Gastroesophageal sphincter (tissue), 3 donors: ENCODE measurements around the gene COPS7B.

Experiments
- POLR2A ChIP-seq, 2 donors: fragments of 450-650 bp; IDR thresholded peaks; one replicate each; pipeline ENCODE4 v1.6.1; 2017; ENCODE audit warnings: antibody characterized with exemption in 2 of 2, mild to moderate bottlenecking in 2 of 2, moderate library complexity in 1 of 2
- POLR2AphosphoS5 ChIP-seq: sonication (generic); formaldehyde crosslinking; IDR thresholded peaks from one replicate; pipeline ENCODE4 v1.6.1; 2017; ENCODE audit warnings: antibody characterized with exemption
- TF ChIP-seq, protein P1 (sequence below), 4 experiments: fragments of 200-600 bp in 2 of 4; fragments of 450-650 bp in 2 of 4; sonication (generic) in 1 of 4; IDR thresholded peaks; one replicate each; pipeline ENCODE4 v1.5.1; 2017 to 2019; ENCODE audit warnings: antibody characterized with exemption in 4 of 4, mild to moderate bottlenecking in 2 of 4, moderate library complexity in 2 of 4

DNA sequence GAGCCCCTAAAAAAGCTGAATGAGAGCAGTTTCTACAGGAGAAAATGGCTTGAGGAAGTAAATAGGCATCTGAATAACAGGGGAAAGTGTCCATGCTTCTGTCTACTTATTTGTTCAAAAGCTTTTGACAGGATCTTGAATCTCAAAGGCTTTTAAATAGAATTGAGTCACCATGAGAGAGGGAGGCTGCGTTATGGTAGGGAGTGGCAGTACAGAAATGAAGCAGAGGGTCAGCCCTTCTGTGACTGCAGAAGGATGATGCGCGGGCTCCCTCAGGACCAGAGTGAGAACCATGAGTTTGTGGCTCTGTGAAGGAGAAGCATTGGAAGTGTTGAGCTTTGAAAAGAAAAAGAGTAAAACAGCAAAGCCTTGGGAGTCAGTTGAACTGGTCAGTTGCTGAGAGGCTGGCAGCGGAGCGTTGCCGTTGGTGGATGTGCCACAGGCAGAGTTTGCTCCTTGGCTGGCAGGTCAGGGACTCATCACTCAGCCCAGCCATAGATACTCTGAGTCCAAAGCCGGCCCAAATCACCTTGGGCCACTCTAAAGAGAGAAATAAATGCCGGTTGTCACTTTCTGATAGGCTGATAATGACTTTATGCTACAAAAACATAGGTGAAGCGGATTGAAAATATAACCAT, 17.4 kb downstream of the COPS7B start:
- TF ChIP-seq POLR2A (IDR thresholded peaks at IDR 0.05) (no peak), POLR2AphosphoS5 (no peak)
- TF ChIP-seq, protein P1, sequence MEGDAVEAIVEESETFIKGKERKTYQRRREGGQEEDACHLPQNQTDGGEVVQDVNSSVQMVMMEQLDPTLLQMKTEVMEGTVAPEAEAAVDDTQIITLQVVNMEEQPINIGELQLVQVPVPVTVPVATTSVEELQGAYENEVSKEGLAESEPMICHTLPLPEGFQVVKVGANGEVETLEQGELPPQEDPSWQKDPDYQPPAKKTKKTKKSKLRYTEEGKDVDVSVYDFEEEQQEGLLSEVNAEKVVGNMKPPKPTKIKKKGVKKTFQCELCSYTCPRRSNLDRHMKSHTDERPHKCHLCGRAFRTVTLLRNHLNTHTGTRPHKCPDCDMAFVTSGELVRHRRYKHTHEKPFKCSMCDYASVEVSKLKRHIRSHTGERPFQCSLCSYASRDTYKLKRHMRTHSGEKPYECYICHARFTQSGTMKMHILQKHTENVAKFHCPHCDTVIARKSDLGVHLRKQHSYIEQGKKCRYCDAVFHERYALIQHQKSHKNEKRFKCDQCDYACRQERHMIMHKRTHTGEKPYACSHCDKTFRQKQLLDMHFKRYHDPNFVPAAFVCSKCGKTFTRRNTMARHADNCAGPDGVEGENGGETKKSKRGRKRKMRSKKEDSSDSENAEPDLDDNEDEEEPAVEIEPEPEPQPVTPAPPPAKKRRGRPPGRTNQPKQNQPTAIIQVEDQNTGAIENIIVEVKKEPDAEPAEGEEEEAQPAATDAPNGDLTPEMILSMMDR (IDR thresholded peaks at IDR 0.05), result no peak
